CD4-positive, alpha-beta T cell (primary cell): ENCODE results near the gene ERVK3-1. TPM values are rescaled to one million over a fixed set of nuclear protein-coding genes. Genes with fewer than 3 reads are reported as not detected.

Experiments
- ATAC-seq: fragments of 200-7000 bp; cut with Tn5 transposase; one replicate; pipeline ENCODE4 v1.10.0; 2022; ENCODE audit warnings: mild to moderate bottlenecking; ENCODE audit not compliant: poor library complexity
- CTCF ChIA-PET: fragments of 350-600 bp; sonication (Branson Sonifier 250); formaldehyde crosslinking; loops from one replicate; lab custom pipeline; 2021; ENCODE audit warnings: antibody characterized with exemption, inconsistent platforms; lab: Charles Lee
- POLR2A ChIA-PET: fragments of 350-600 bp; sonication (Branson Sonifier 250); formaldehyde crosslinking; loops from one replicate; lab custom pipeline; 2021; ENCODE audit warnings: antibody characterized with exemption, inconsistent platforms; lab: Charles Lee
- DNase-seq, 14 experiments: peaks; one replicate each; pipeline ENCODE4 v3.0.0-alpha.2; 2013 to 2020; ENCODE audit warnings: mixed read lengths in 2 of 14
- H3K27ac ChIP-seq, 2 donors: one replicate each; pipeline versions ENCODE4 v1.5.1 to v1.7.0; 2013; ENCODE audit warnings: low read length in 2 of 2, low read depth in 1 of 2, mild to moderate bottlenecking in 1 of 2
- H3K27me3 ChIP-seq, 2 experiments: 1 replicate in 1 of 2; 2 replicates in 1 of 2; pipeline versions ENCODE4 v1.6.1 to v1.7.0; 2013; ENCODE audit warnings: low read length in 2 of 2, control low read depth in 1 of 2, mild to moderate bottlenecking in 1 of 2, moderate library complexity in 1 of 2; ENCODE audit not compliant: insufficient read depth in 2 of 2, control insufficient read depth in 1 of 2
- H3K36me3 ChIP-seq: one replicate; pipeline ENCODE4 v1.6.1; 2013; ENCODE audit warnings: low read length, control low read depth; ENCODE audit not compliant: insufficient read depth
- H3K4me1 ChIP-seq: one replicate; pipeline ENCODE4 v1.6.1; 2013; ENCODE audit warnings: low read length, control low read depth; ENCODE audit not compliant: insufficient read depth
- H3K4me3 ChIP-seq: one replicate; pipeline ENCODE4 v1.5.1; 2013; ENCODE audit warnings: mild to moderate bottlenecking, low read length, moderate library complexity
- H3K9me3 ChIP-seq, 2 experiments: 1 replicate in 1 of 2; 2 replicates in 1 of 2; pipeline versions ENCODE4 v1.6.1 to v1.7.0; 2013; ENCODE audit warnings: low read length in 2 of 2, mild to moderate bottlenecking in 2 of 2, control low read depth in 1 of 2, moderate library complexity in 1 of 2; ENCODE audit not compliant: control insufficient read depth in 1 of 2, insufficient read depth in 1 of 2
- H3K27ac Mint-ChIP-seq: one replicate; pipeline ENCODE4 v1.8.0; 2020; ENCODE audit warnings: mixed read lengths
- H3K27me3 Mint-ChIP-seq: one replicate; pipeline ENCODE4 v1.8.0; 2021; ENCODE audit warnings: mixed read lengths
- H3K36me3 Mint-ChIP-seq: one replicate; pipeline ENCODE4 v1.8.0; 2021; ENCODE audit warnings: low read depth, mixed read lengths
- H3K4me1 Mint-ChIP-seq: one replicate; pipeline ENCODE4 v1.8.0; 2021; ENCODE audit warnings: low read depth, mixed read lengths
- H3K4me3 Mint-ChIP-seq: one replicate; pipeline ENCODE4 v1.8.0; 2020; ENCODE audit warnings: mild to moderate bottlenecking, mixed read lengths
- H3K9me3 Mint-ChIP-seq: one replicate; pipeline ENCODE4 v1.8.0; 2020; ENCODE audit warnings: mixed read lengths
- CTCF ChIP-seq: fragments of 200-600 bp; IDR thresholded peaks from one replicate; pipeline ENCODE4 v1.8.0; 2022; ENCODE audit warnings: antibody characterized with exemption, mild to moderate bottlenecking
- intact Hi-C, 2 experiments: fragments of 100-400 bp; cut with DNase I in 1 of 2; cut with micrococcal nuclease in 1 of 2; formaldehyde crosslinking; loops; one replicate each; pipeline versions ENCODE4 v1.15.1 to v1.9.0; 2023 to 2025; cut with DNase I, micrococcal nuclease
- total RNA-seq, 174 experiments: library from RNA in 2 of 174; stranded (reverse) in 2 of 174; gene quantifications; one replicate each; pipeline ENCODE4 v1.2.3 and lab custom pipeline; 2021 to 2026

The ERVK3-1 gene
- total RNA-seq, 2 experiments from 2014 or later, result 150 to 153 TPM

GRCh38 chr19:58291943-58292342 is 13.2 kb upstream of the ERVK3-1 start:
- no peak for DNase-seq
- no peaks in the 10 kb centered on the region for H3K9me3 Mint-ChIP-seq
- Histone ChIP-seq H3K36me3 (peaks cover 66% of the 10 kb centered on the region), H3K4me3 (no peak overlapping the region), H3K4me1 (no peaks in the 10 kb centered on the region), H3K9me3 (peaks cover 29 to 51% of the 10 kb centered on the region in 2 experiments), H3K27ac (no peak overlapping the region), H3K27me3 (no peaks in the 10 kb centered on the region)
- TF ChIP-seq CTCF, result no peak
- CTCF ChIA-PET, result no interaction called here
- H3K36me3 Mint-ChIP-seq, result peaks cover 90% of the 10 kb centered on the region
- POLR2A ChIA-PET, result no interaction called here
- no peaks in the 10 kb centered on the region for H3K4me1 Mint-ChIP-seq
- intact Hi-C loops, result no loop called here
- H3K27ac Mint-ChIP-seq, result no peak overlapping the region
- no peaks in the 10 kb centered on the region for H3K27me3 Mint-ChIP-seq
- H3K4me3 Mint-ChIP-seq, result no peak overlapping the region
- no peak for ATAC-seq

GRCh38 chr19:58294743-58295374 is 10.3 kb upstream of the ERVK3-1 start:
- no peak overlapping the region for H3K4me3 ChIP-seq
- H3K27ac ChIP-seq, result no peak overlapping the region
- Mint-ChIP-seq H3K36me3 (peaks cover 84% of the 10 kb centered on the region), H3K4me1 (no peaks in the 10 kb centered on the region), H3K27me3 (no peaks in the 10 kb centered on the region), H3K9me3 (no peaks in the 10 kb centered on the region), H3K4me3 (no peak overlapping the region), H3K27ac (no peak overlapping the region)
- H3K4me1 ChIP-seq, result no peaks in the 10 kb centered on the region
- peaks cover 51% of the 10 kb centered on the region for H3K36me3 ChIP-seq
- ATAC-seq, result no peak
- no peak for DNase-seq
- H3K9me3 ChIP-seq, result peaks cover 29 to 61% of the 10 kb centered on the region in 2 experiments
- intact Hi-C loops, result no loop called here
- ChIA-PET POLR2A (no interaction called here), CTCF (interaction anchor here (1.3 kb wide), 1 partner anchor 14 kb away, joined by 3 read pairs; no protein-coding TSS in a partner anchor)
- TF ChIP-seq CTCF, result no peak
- H3K27me3 ChIP-seq, result no peaks in the 10 kb centered on the region

GRCh38 chr19:58296104-58296503 is 9.1 kb upstream of the ERVK3-1 start:
- ATAC-seq, result no peak
- DNase-seq, result no peak
- Histone ChIP-seq H3K27me3 (no peaks in the 10 kb centered on the region), H3K27ac (no peak overlapping the region), H3K4me3 (no peak overlapping the region), H3K4me1 (no peaks in the 10 kb centered on the region), H3K36me3 (peaks cover 45% of the 10 kb centered on the region), H3K9me3 (peaks cover 29 to 55% of the 10 kb centered on the region in 2 experiments)
- ChIA-PET CTCF (no interaction called here), POLR2A (no interaction called here)
- H3K4me3 Mint-ChIP-seq, result no peak overlapping the region
- peaks cover 89% of the 10 kb centered on the region for H3K36me3 Mint-ChIP-seq
- H3K27ac Mint-ChIP-seq, result no peak overlapping the region
- H3K9me3 Mint-ChIP-seq, result no peaks in the 10 kb centered on the region
- no peak for TF ChIP-seq CTCF
- H3K27me3 Mint-ChIP-seq, result no peaks in the 10 kb centered on the region
- no peaks in the 10 kb centered on the region for H3K4me1 Mint-ChIP-seq
- intact Hi-C loops, result no loop called here
